K562 (cell line): Measurements from ENCODE around the gene MAP2K3. TPM values are rescaled to one million over a fixed set of nuclear protein-coding genes. Genes with fewer than 3 reads are reported as not detected.

Experiments
- BCL6 ChIP-seq: fragments of 250-450 bp; sonication (Bioruptor Pico); IDR thresholded peaks from 2 replicates; pipeline ENCODE4 v1.4.0; 2020
- EZH2 ChIP-seq: IDR thresholded peaks from 2 replicates; pipeline ENCODE4 v1.6.1; 2012; ENCODE audit warnings: low read depth, mild to moderate bottlenecking, inconsistent platforms, low read length, borderline replicate concordance
- FOS ChIP-seq: IDR thresholded peaks from 3 replicates; pipeline ENCODE4 v1.6.1; 2011; ENCODE audit not compliant: insufficient read length; ENCODE audit errors: extremely low read depth
- MTA3 ChIP-seq: fragments of 450-650 bp; formaldehyde crosslinking; IDR thresholded peaks from 2 replicates; pipeline ENCODE4 v1.6.1; 2017; ENCODE audit warnings: mild to moderate bottlenecking, borderline replicate concordance
- NR2C2 ChIP-seq, 2 experiments: fragments of 200-800 bp in 1 of 2; sonication (Bioruptor generic) in 1 of 2; sonication (generic) in 1 of 2; formaldehyde crosslinking in 1 of 2; IDR thresholded peaks; 2 replicates each; pipeline versions ENCODE4 v1.6.1 to v1.8.0; 2016 to 2022; ENCODE audit warnings: mild to moderate bottlenecking in 1 of 2, missing compliant biosample characterization in 1 of 2, missing genetic modification characterization in 1 of 2, missing genetic modification reagents in 1 of 2
- PCBP1 ChIP-seq: fragments of 200-400 bp; formaldehyde crosslinking; IDR thresholded peaks from 2 replicates; pipeline ENCODE4 v1.6.1; 2018; ENCODE audit warnings: mild to moderate bottlenecking, low read depth, low read length; ENCODE audit not compliant: poor library complexity, severe bottlenecking
- RNF2 ChIP-seq: sonication (generic); IDR thresholded peaks from 2 replicates; pipeline ENCODE4 v1.6.1; 2016
- SUPT5H ChIP-seq: fragments of 450-650 bp; IDR thresholded peaks from 2 replicates; pipeline ENCODE4 v1.6.1; 2016
- ZBTB7A ChIP-seq: IDR thresholded peaks from 2 replicates; pipeline ENCODE4 v1.6.1; 2011; ENCODE audit warnings: low read depth, mild to moderate bottlenecking, low read length, moderate library complexity, borderline replicate concordance; ENCODE audit not compliant: control insufficient read depth
- polyA plus RNA-seq, 8 experiments: library from polyadenylated mRNA; depleted of rRNA in 4 of 8; stranded (reverse) in 5 of 8; unstranded in 3 of 8; fragments of >200 nt; fragmentation: Nextera tagmentation in 2 of 8; fragmentation: Illumina TruSeq in 1 of 8; extraction: Ambion mirVana in 2 of 8; extraction: Trizol in 1 of 8; gene quantifications; 2 replicates each; pipeline versions ENCODE4 v1.2.1 to v1.2.3, GENCODE V29; 2011 to 2014; ENCODE audit warnings: inconsistent platforms in 1 of 8, missing spikeins in 1 of 8
- total RNA-seq, 7 experiments: library from RNA; depleted of rRNA in 6 of 7; stranded (reverse); fragments of >200 nt in 6 of 7; fragmentation: Illumina TruSeq in 2 of 7; extraction: Trizol in 2 of 7; gene quantifications; 2 replicates each; pipeline versions ENCODE4 v1.2.1 to v1.2.3, GENCODE V29; 2011 to 2021; ENCODE audit warnings: low replicate concordance in 1 of 7
- TF ChIP-seq, protein P1 (sequence below): fragments of 250-450 bp; sonication (Bioruptor Pico); IDR thresholded peaks from 2 replicates; pipeline ENCODE4 v1.4.0; 2020; ENCODE audit warnings: borderline replicate concordance
- TF ChIP-seq, protein P2 (sequence below), 3 experiments: fragments of 200-800 bp in 1 of 3; fragments of 250-450 bp in 1 of 3; fragments of 450-650 bp in 1 of 3; sonication (Bioruptor Pico) in 1 of 3; sonication (Bioruptor generic) in 1 of 3; formaldehyde crosslinking in 1 of 3; IDR thresholded peaks; 2 replicates each; pipeline versions ENCODE4 v1.6.1 to v1.8.0; 2016 to 2022; ENCODE audit warnings: mild to moderate bottlenecking in 2 of 3, missing genetic modification characterization in 2 of 3, missing compliant biosample characterization in 1 of 3, moderate library complexity in 1 of 3
- TF ChIP-seq, protein P3 (sequence below), 2 experiments: fragments of 450-650 bp; formaldehyde crosslinking in 1 of 2; IDR thresholded peaks; 2 replicates each; pipeline versions ENCODE4 v1.4.0 to v1.6.1; 2014 to 2020; ENCODE audit warnings: mild to moderate bottlenecking in 2 of 2, borderline replicate concordance in 1 of 2, low read depth in 1 of 2

Gene MAP2K3
- total and polyA plus RNA-seq, 9 of the 15 experiments (the other 6 are each of a cell fraction or from before 2014, with no cell fraction given), result 0.18 to 14.8 (median 3.5) TPM

DNA sequence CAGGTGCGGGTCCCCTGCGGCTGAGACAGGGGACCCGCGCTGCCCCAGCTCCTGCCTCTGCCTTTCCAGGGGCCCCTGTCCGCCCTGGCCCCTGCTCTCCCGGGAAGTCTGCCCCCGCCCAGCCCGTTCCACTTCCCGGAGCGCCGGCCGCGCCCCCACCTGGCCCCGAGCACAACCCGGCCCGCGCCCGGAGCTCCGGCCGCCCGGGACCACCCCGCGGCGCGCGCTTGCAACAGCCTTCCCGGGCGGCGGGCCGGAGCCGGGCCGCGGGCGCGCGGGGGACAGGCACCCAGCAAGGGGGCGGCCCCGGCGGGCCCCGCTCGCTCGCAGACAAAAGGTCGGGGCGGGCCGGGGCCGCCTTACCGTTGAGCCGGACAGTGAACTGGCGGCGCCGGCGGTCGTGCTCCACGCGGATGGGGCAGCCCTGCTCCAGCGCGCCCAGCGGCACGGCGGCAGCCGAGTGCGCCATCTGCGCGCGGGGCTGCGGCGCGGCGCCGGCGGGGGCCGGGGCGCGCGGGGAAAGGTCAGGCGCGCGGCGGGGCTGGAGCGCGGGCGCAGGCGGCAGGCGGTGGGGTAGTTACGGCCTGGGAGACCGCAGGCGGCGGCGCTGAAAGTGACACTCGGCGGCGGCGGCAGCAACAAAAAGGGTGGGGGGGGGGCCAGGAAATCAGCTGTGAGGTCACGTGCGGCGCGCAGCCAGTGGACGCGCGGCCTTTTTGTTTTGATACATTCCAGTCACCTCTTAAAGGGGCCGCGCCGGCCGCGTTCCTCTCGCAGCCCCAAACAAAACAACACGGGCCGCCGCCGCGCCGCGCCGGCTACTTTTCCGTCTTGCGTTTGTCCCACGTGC lies 31.5 kb upstream of the MAP2K3 start, which contains the start of gene NATD1 (continued):
- TF ChIP-seq, protein P1, sequence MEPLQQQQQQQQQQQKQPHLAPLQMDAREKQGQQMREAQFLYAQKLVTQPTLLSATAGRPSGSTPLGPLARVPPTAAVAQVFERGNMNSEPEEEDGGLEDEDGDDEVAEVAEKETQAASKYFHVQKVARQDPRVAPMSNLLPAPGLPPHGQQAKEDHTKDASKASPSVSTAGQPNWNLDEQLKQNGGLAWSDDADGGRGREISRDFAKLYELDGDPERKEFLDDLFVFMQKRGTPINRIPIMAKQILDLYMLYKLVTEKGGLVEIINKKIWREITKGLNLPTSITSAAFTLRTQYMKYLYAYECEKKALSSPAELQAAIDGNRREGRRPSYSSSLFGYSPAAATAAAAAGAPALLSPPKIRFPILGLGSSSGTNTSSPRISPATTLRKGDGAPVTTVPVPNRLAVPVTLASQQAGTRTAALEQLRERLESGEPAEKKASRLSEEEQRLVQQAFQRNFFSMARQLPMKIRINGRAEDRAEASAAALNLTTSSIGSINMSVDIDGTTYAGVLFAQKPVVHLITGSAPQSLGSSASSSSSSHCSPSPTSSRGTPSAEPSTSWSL (CRISPR knock-in tag), result no peak
- no peak for TF ChIP-seq RNF2
- TF ChIP-seq PCBP1, result peak; percentile 86
- peak; percentile 34; the same call in 1 of the 2 replicates for TF ChIP-seq ZBTB7A
- TF ChIP-seq EZH2, result no peak
- TF ChIP-seq, protein P2, sequence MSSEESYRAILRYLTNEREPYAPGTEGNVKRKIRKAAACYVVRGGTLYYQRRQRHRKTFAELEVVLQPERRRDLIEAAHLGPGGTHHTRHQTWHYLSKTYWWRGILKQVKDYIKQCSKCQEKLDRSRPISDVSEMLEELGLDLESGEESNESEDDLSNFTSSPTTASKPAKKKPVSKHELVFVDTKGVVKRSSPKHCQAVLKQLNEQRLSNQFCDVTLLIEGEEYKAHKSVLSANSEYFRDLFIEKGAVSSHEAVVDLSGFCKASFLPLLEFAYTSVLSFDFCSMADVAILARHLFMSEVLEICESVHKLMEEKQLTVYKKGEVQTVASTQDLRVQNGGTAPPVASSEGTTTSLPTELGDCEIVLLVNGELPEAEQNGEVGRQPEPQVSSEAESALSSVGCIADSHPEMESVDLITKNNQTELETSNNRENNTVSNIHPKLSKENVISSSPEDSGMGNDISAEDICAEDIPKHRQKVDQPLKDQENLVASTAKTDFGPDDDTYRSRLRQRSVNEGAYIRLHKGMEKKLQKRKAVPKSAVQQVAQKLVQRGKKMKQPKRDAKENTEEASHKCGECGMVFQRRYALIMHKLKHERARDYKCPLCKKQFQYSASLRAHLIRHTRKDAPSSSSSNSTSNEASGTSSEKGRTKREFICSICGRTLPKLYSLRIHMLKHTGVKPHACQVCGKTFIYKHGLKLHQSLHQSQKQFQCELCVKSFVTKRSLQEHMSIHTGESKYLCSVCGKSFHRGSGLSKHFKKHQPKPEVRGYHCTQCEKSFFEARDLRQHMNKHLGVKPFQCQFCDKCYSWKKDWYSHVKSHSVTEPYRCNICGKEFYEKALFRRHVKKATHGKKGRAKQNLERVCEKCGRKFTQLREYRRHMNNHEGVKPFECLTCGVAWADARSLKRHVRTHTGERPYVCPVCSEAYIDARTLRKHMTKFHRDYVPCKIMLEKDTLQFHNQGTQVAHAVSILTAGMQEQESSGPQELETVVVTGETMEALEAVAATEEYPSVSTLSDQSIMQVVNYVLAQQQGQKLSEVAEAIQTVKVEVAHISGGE (CRISPR knock-in tag; IDR thresholded peaks at IDR 0.05), result no peak
- TF ChIP-seq MTA3, result no peak
- TF ChIP-seq, protein P3, sequence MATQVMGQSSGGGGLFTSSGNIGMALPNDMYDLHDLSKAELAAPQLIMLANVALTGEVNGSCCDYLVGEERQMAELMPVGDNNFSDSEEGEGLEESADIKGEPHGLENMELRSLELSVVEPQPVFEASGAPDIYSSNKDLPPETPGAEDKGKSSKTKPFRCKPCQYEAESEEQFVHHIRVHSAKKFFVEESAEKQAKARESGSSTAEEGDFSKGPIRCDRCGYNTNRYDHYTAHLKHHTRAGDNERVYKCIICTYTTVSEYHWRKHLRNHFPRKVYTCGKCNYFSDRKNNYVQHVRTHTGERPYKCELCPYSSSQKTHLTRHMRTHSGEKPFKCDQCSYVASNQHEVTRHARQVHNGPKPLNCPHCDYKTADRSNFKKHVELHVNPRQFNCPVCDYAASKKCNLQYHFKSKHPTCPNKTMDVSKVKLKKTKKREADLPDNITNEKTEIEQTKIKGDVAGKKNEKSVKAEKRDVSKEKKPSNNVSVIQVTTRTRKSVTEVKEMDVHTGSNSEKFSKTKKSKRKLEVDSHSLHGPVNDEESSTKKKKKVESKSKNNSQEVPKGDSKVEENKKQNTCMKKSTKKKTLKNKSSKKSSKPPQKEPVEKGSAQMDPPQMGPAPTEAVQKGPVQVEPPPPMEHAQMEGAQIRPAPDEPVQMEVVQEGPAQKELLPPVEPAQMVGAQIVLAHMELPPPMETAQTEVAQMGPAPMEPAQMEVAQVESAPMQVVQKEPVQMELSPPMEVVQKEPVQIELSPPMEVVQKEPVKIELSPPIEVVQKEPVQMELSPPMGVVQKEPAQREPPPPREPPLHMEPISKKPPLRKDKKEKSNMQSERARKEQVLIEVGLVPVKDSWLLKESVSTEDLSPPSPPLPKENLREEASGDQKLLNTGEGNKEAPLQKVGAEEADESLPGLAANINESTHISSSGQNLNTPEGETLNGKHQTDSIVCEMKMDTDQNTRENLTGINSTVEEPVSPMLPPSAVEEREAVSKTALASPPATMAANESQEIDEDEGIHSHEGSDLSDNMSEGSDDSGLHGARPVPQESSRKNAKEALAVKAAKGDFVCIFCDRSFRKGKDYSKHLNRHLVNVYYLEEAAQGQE (IDR thresholded peaks at IDR 0.05; ENCODE audit: borderline replicate concordance), result peak; percentile 68
- TF ChIP-seq, protein P3 (CRISPR knock-in tag; IDR thresholded peaks at IDR 0.05; ENCODE audit: low read depth), result no peak
- no peak for TF ChIP-seq NR2C2 (CRISPR knock-in tag; IDR thresholded peaks at IDR 0.05)
- TF ChIP-seq NR2C2 (tag; IDR thresholded peaks at IDR 0.05), result peak; percentile 80
- TF ChIP-seq SUPT5H, result no peak
- TF ChIP-seq BCL6 (CRISPR knock-in tag), result no peak
- TF ChIP-seq FOS, result peak; percentile 16
